RWPE1 (cell line): ENCODE measurements around the gene GNB1L.

Experiments
- CTCF ChIA-PET: fragments of 350-600 bp; sonication (Branson Sonifier 250); formaldehyde crosslinking; extraction: SDS; loops from one replicate; lab custom pipeline; 2021; lab: Yijun Ruan, JAX
- POLR2A ChIA-PET: fragments of 400-600 bp; formaldehyde crosslinking; extraction: SDS; loops from one replicate; lab custom pipeline; 2020; ENCODE audit warnings: antibody characterized with exemption; ENCODE audit not compliant: low non-redundant PET; lab: Yijun Ruan, JAX
- DNase-seq: peaks from one replicate; pipeline ENCODE4 v3.0.0; 2012; ENCODE audit warnings: low spot score
- H3K27ac ChIP-seq: fragments of 450-650 bp; 2 replicates; pipeline ENCODE4 v1.5.1; 2017
- TF ChIP-seq, protein P1 (sequence below): fragments of 450-650 bp; conservative IDR thresholded peaks from 2 replicates; pipeline ENCODE4 v1.5.1; 2017; ENCODE audit warnings: low read depth, mild to moderate bottlenecking

The GNB1L gene

DNA sequence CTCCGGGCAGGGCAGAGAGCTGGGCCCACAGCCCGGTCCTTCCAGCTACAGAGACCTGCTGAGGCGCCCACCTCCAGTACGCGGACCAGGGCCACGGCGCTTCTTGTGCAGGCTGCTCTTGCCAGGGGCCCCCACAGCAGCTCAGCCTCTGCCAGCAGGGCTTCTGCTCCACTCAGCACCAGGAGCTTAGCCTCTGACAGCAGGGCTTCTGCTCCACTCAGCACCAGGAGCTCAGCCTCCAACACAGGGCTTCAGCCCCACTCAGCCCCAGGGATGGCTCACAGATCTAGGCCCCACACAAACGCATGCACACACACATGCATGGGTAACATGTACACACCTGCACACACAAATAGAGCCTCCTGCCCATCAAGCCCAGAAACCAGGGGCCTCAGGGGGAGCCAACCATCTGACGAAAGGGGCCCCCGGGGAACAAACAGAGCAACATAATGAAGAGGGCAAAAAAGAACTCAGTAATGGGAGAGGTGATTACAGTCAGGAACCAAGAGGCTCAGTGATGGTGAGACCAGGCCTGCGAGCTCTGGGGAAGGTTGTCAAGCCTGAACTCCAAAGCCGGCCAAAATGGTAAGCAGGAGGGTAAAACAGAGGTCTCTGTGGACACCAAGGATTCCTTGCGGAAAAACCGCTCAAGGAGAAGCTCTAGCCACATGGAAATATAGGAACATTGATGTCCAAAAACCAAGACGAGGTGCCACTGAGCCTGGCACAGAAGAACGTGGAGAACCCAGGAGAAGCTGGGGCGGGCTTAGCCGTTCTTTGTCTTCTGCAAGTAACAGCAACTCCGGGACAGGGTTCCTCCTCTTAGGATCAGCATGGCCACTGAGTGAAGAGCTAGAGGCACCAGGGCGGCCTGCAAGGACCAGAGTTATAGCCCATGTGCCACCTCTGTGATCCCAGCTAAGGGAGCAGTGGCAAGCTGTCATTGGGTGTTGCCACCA lies 46.5 kb downstream of the GNB1L start:
- TF ChIP-seq, protein P1, sequence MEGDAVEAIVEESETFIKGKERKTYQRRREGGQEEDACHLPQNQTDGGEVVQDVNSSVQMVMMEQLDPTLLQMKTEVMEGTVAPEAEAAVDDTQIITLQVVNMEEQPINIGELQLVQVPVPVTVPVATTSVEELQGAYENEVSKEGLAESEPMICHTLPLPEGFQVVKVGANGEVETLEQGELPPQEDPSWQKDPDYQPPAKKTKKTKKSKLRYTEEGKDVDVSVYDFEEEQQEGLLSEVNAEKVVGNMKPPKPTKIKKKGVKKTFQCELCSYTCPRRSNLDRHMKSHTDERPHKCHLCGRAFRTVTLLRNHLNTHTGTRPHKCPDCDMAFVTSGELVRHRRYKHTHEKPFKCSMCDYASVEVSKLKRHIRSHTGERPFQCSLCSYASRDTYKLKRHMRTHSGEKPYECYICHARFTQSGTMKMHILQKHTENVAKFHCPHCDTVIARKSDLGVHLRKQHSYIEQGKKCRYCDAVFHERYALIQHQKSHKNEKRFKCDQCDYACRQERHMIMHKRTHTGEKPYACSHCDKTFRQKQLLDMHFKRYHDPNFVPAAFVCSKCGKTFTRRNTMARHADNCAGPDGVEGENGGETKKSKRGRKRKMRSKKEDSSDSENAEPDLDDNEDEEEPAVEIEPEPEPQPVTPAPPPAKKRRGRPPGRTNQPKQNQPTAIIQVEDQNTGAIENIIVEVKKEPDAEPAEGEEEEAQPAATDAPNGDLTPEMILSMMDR, result no peak
- POLR2A ChIA-PET, result no interaction called here
- peak overlapping the region; percentile 100 for H3K27ac ChIP-seq
- DNase-seq, result no peak
- CTCF ChIA-PET, result no interaction called here

DNA sequence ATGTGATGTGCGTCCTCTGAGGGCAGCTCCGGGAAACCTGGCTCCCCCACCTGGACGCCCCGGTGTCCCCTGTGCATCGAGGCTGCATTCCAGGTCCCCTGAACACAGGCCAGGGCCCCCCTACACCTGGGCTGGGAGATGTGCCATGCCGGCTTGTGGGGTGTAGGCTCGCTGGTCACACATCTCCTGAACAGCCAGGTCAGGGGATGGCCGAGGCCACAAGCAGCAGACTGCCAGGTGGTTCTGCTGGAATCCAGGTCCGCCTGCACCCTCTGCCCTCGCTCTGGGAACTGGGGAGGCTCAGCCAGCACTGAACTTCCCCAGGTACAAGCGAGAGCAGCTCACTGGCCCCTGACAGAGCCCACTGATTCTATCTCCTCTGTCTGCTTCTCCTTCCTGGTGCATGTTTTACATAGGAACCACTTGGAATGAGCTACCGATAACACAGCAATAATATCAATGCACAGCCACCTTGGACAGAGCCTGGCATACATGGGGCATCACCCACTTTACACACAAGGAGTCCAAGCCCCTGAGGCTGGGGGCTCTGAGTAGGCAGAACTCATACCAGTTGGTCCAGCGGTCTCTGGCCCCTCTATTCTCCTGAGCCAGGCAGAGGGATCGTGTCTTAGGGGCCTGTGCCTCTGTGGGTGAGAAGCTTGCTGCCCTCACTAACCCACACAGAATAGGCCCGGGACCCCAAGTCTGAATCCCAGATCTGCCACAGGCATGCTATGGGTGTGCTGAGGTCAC lies 47.3 kb downstream of the GNB1L start:
- peak overlapping the region; percentile 100 for H3K27ac ChIP-seq
- CTCF ChIA-PET, result no interaction called here

DNA sequence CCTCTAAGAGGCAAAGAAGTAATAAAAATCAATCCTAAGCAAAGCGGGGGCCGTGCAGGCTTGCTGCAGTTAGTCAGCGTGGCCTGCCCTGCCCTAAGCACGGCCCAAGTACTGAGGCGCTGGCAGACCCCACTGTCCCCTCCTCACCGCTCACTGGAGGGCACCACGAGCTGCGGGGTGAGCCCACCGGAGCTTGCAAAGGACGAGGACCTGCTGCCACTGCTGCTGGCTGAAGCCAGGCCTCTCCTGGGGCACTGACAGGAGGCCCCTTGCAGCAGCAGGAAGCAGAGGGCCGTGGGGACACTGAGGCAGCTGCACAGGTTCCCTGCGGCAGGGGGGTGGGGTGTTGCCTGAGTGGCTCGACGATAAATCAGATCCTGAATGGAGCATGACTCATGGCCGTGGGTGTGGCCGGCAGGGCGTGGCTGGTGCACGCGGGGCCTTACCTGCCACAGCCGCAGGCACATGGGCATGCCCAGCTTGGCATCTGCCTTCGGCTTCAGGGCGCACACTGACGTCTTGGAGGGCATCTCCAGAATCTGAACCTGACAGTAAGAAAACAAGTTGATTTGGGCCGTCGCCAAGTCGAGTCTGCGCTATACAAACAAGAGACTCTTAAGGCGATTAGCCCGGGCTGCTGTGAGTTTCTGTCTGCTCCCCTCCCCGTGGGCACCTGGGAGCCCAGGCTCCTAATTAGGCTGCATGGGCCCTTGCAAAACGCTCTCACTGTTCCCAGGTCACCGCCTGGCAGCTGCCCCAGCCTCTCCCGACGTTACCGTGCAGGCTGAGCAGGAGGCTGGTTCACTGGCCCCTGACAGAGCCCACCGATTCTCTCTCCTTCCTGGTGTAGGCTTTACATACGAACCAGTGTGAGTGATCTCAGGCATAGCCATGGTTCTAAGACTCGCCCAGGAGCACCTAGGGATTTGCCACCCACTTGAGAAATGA lies 48.2 kb downstream of the GNB1L start:
- TF ChIP-seq, protein P1, result no peak
- peak overlapping the region; percentile 100 for H3K27ac ChIP-seq
- POLR2A ChIA-PET, result interaction anchor here (0.6 kb wide), 1 partner anchor 49 kb away, joined by 3 read pairs; no protein-coding TSS in a partner anchor
- peak; percentile 92 for DNase-seq
- CTCF ChIA-PET, result interaction anchor here (0.6 kb wide), 2 partner anchors 107 to 758 kb away, joined by 3 to 4 read pairs; no protein-coding TSS in a partner anchor

More for the DNA sequence above, 47.3 kb downstream of the GNB1L start:
- no peak for DNase-seq
- TF ChIP-seq, protein P1, result no peak
- POLR2A ChIA-PET, result interaction anchor here (0.6 kb wide), 1 partner anchor 48 kb away, joined by 3 read pairs; no protein-coding TSS in a partner anchor

DNA sequence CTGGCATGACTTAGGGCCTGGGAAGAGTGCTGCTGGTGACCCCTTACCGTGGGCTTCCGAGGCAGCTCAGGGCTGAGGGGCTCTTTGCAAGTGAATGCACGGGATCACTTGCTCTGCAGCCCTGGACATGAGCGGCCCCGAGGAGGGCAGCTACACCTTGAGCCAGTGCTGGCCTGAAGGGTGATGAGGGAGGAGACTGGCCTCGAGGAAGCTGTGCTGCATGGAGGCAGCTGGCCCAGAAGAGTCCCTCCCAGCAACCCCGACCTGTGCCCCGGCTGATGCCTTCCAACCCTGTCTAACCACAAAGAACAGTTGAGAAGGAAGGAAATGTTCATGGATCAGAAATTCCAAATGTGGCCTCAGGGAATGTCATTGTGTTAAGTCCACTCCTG lies 48.9 kb downstream of the GNB1L start:
- TF ChIP-seq, protein P1, result no peak
- H3K27ac ChIP-seq, result peak overlapping the region; percentile 100
- CTCF ChIA-PET, result interaction anchor here (0.6 kb wide), 2 partner anchors 108 to 758 kb away, joined by 3 to 4 read pairs; no protein-coding TSS in a partner anchor
- peak; percentile 45 for DNase-seq
- POLR2A ChIA-PET, result no interaction called here

DNA sequence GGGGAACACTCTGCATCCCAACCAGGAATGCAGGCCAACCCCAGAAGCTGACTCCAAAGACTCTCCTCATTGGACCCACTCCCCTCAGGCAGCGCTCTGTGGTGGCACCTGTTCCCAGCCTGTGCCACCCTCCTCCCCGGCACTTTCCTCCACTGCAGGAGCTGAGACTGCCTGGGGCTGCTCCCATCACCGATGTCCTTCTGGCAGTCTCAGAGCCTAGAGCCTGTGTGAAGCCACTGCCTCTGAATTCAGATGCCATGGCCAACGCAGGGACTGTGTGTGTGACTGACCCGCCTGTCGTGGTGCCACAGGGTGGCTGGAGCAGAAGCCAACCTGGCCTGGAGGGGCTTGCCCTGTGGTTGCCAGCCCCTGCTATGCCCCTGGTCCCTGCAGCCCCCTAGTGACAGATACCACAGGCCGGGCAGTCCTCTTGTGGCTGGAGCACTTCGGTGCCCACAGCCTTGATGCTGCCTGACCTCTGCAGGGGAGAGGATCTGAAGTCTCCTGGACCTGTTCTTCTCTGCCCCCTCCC lies 50.9 kb downstream of the GNB1L start:
- no peak for DNase-seq

More for the DNA sequence above, 50.9 kb downstream of the GNB1L start:
- ChIA-PET CTCF (interaction anchor here (0.6 kb wide), 1 partner anchor 11 kb away, joined by 4 read pairs; no protein-coding TSS in a partner anchor), POLR2A (no interaction called here)
- H3K27ac ChIP-seq, result peak overlapping the region; percentile 100
- TF ChIP-seq, protein P1, result no peak
